Trophoblast cell (in vitro differentiated cells and primary cell): ENCODE data around the gene PFKL.

Experiments used
- DNase-seq, 2 donors: peaks; one replicate each; pipeline ENCODE4 v3.0.0-alpha.2; 2016
- H2AFZ ChIP-seq: 2 replicates; pipeline ENCODE4 v1.6.1; 2013; ENCODE audit warnings: low read length, moderate library complexity, mild to moderate bottlenecking; ENCODE audit not compliant: insufficient read depth, poor library complexity
- H2AK5ac ChIP-seq: 2 replicates; pipeline ENCODE4 v1.6.1; 2013; ENCODE audit warnings: mild to moderate bottlenecking, low read length
- H2BK120ac ChIP-seq: 2 replicates; pipeline ENCODE4 v1.6.1; 2013; ENCODE audit warnings: low read length, mild to moderate bottlenecking, moderate library complexity; ENCODE audit not compliant: insufficient read depth, poor library complexity
- H2BK12ac ChIP-seq: 2 replicates; pipeline ENCODE4 v1.6.1; 2013; ENCODE audit warnings: mild to moderate bottlenecking, low read length, moderate library complexity
- H2BK5ac ChIP-seq: 2 replicates; pipeline ENCODE4 v1.6.1; 2013; ENCODE audit warnings: low read length, low read depth, moderate library complexity, mild to moderate bottlenecking; ENCODE audit not compliant: poor library complexity
- H3K14ac ChIP-seq: 2 replicates; pipeline ENCODE4 v1.6.1; 2013; ENCODE audit warnings: mild to moderate bottlenecking, low read length
- H3K18ac ChIP-seq: 2 replicates; pipeline ENCODE4 v1.6.1; 2013; ENCODE audit warnings: mild to moderate bottlenecking, low read length
- H3K23ac ChIP-seq: 2 replicates; pipeline ENCODE4 v1.6.1; 2013; ENCODE audit warnings: low read length
- H3K27ac ChIP-seq: 2 replicates; pipeline ENCODE4 v1.5.1; 2013; ENCODE audit warnings: low read depth, mild to moderate bottlenecking, inconsistent platforms, low read length, moderate library complexity
- H3K27me3 ChIP-seq: 2 replicates; pipeline ENCODE4 v1.6.1; 2013; ENCODE audit warnings: inconsistent platforms, mild to moderate bottlenecking, low read length, moderate library complexity; ENCODE audit not compliant: insufficient read depth
- H3K36me3 ChIP-seq, 2 experiments: 1 replicate in 1 of 2; 2 replicates in 1 of 2; pipeline ENCODE4 v1.6.1; 2013; ENCODE audit warnings: low read length in 2 of 2, mild to moderate bottlenecking in 2 of 2, moderate library complexity in 1 of 2; ENCODE audit not compliant: insufficient read depth in 2 of 2, control insufficient read depth in 1 of 2
- H3K4ac ChIP-seq: 2 replicates; pipeline ENCODE4 v1.6.1; 2013; ENCODE audit warnings: low read depth, mild to moderate bottlenecking, low read length, moderate library complexity
- H3K4me1 ChIP-seq, 2 experiments: 1 replicate in 1 of 2; 2 replicates in 1 of 2; pipeline ENCODE4 v1.6.1; 2013; ENCODE audit warnings: low read length in 2 of 2, mild to moderate bottlenecking in 2 of 2, moderate library complexity in 1 of 2; ENCODE audit not compliant: insufficient read depth in 2 of 2, control insufficient read depth in 1 of 2
- H3K4me2 ChIP-seq: 2 replicates; pipeline ENCODE4 v1.6.1; 2013; ENCODE audit warnings: inconsistent platforms, mild to moderate bottlenecking, low read length, moderate library complexity
- H3K4me3 ChIP-seq: 2 replicates; pipeline ENCODE4 v1.5.1; 2013; ENCODE audit warnings: mild to moderate bottlenecking, low read depth, low read length, inconsistent platforms
- H3K79me1 ChIP-seq: one replicate; pipeline ENCODE4 v1.6.1; 2013; ENCODE audit warnings: low read length
- H3K79me2 ChIP-seq: 2 replicates; pipeline ENCODE4 v1.6.1; 2013; ENCODE audit warnings: low read length, mild to moderate bottlenecking; ENCODE audit not compliant: control insufficient read depth, insufficient read depth, poor library complexity
- H3K9ac ChIP-seq: 2 replicates; pipeline ENCODE4 v1.6.1; 2013; ENCODE audit warnings: mild to moderate bottlenecking, low read length
- H3K9me3 ChIP-seq: 2 replicates; pipeline ENCODE4 v1.6.1; 2013; ENCODE audit warnings: low read depth, mild to moderate bottlenecking, control low read depth, inconsistent platforms, low read length; ENCODE audit not compliant: insufficient read depth
- H4K12ac ChIP-seq: 2 replicates; pipeline ENCODE4 v1.6.1; 2013; ENCODE audit warnings: low read depth, mild to moderate bottlenecking, low read length, moderate library complexity
- H4K8ac ChIP-seq: 2 replicates; pipeline ENCODE4 v1.6.1; 2013; ENCODE audit warnings: low read depth, mild to moderate bottlenecking, low read length, moderate library complexity
- H4K91ac ChIP-seq: one replicate; pipeline ENCODE4 v1.6.1; 2013; ENCODE audit warnings: low read depth, mild to moderate bottlenecking, low read length, moderate library complexity
- WGBS: extraction: QIAGEN DNeasy Blood & Tissue Kit; methylation state at CpG from one replicate; pipeline ENCODE4 v1.1.7; 2013; ENCODE audit warnings: missing lambda C conversion rate; ENCODE audit not compliant: insufficient read length, insufficient coverage; ENCODE audit errors: extremely low coverage; 5-methylcytosine and 5-hydroxymethylcytosine counted together

Gene PFKL

DNA sequence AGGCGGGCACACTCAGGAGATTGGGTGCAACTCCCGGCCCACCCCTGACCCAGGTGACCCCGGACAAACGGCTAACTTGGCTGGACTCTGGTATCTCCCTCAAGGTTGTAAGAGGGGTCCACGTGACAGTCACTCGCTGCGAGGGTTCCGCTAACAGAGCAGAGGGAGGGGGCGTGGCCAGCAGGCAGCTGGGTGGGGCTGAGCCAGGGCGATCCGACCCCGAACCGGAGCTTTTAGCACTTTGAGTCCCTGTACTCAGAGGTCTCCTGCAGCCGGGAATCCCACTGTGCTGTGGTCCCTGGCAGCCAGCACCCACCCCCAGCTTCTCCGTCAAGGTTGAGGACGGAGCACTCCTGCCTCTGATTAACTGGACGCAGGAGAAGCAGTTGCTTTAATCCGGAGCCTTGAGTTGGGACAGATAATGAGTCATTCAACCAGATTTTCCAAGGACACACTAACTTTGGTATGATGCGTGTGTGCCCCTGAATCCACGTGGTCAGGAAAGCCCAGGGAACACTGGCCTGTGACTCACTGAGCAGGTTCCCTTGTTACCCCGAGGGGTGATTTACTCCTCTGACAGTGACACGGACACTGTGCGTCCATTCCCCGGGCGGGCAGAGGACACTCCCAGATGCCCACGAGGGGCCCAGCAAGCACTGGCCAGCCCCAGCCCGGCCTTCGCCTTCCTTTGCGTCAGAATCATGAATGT, 70.3 kb downstream of the PFKL start:
- H3K36me3 ChIP-seq = no peaks in the 10 kb centered on the region
- H4K8ac ChIP-seq = no peak overlapping the region
- H3K4me2 ChIP-seq = no peak overlapping the region
- peaks cover 4% of the 10 kb centered on the region for H3K27me3 ChIP-seq
- no peak overlapping the region for H2BK5ac ChIP-seq
- no CpG with 5 or more reads among the region's 29 CpGs for WGBS
- peaks cover 10% of the 10 kb centered on the region for H3K9me3 ChIP-seq
- H4K12ac ChIP-seq = no peak overlapping the region
- H3K23ac ChIP-seq = no peak overlapping the region
- H3K79me2 ChIP-seq = no peaks in the 10 kb centered on the region
- H3K4me3 ChIP-seq = no peak overlapping the region
- H2AK5ac ChIP-seq = no peak overlapping the region
- H3K27ac ChIP-seq = no peak overlapping the region
- no peak overlapping the region for H3K9ac ChIP-seq
- DNase-seq = peak; percentile 11 to 25
- no peak overlapping the region for H3K14ac ChIP-seq
- H3K79me1 ChIP-seq = no peaks in the 10 kb centered on the region
- H3K18ac ChIP-seq = no peak overlapping the region
- no peak overlapping the region for H4K91ac ChIP-seq
- no peak overlapping the region for H2BK12ac ChIP-seq
- no peak overlapping the region for H3K4ac ChIP-seq
- no peak overlapping the region for H2BK120ac ChIP-seq
- peaks cover 0 to 3% of the 10 kb centered on the region in 2 experiments for H3K4me1 ChIP-seq
- no peak overlapping the region for H2AFZ ChIP-seq

DNA sequence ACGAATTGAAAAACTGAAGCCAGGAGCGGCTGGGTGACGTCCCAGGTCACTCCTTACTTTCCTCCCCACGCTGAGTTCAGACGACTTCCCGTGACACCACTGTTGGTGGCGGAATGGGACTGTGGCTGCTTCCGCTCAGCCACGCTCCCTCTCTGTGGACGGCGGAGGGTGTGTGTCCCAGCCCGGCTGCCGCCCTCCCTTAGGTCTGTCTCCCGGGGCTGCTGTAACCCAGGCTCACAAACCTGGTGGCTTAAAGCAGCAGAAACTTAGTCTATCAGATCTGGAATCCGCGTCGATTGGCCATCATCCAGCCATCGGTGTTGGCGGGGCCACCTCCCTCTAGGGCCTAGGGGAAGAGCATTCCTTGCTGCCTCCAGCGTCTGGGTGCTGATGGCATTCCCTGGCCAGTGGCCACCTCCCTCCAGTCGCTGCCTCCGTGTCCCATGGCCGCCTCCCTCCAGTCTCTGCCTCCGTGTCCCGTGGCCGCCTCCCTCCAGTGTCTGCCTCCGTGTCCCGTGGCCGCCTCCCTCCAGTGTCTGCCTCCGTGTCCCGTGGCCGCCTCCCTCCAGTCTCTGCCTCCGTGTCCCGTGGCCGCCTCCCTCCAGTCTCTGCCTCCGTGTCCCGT, 71.0 kb downstream of the PFKL start:
- Histone ChIP-seq H3K79me1 (no peaks in the 10 kb centered on the region), H3K4me1 (peaks cover 0 to 3% of the 10 kb centered on the region in 2 experiments), H2BK5ac (no peak overlapping the region), H3K27me3 (peaks cover 4% of the 10 kb centered on the region), H2AK5ac (no peak overlapping the region), H2BK120ac (no peak overlapping the region), H3K79me2 (no peaks in the 10 kb centered on the region), H3K23ac (no peak overlapping the region), H3K14ac (no peak overlapping the region), H3K9ac (no peak overlapping the region), H4K8ac (no peak overlapping the region), H3K4me2 (no peak overlapping the region), H3K27ac (no peak overlapping the region), H3K18ac (no peak overlapping the region), H3K9me3 (peaks cover 17% of the 10 kb centered on the region), H4K91ac (no peak overlapping the region), H2BK12ac (no peak overlapping the region), H2AFZ (no peak overlapping the region), H3K4ac (no peak overlapping the region), H3K36me3 (no peaks in the 10 kb centered on the region), H4K12ac (no peak overlapping the region), H3K4me3 (no peak overlapping the region)
- no peak for DNase-seq
- no CpG with 5 or more reads among the region's 37 CpGs for WGBS

DNA sequence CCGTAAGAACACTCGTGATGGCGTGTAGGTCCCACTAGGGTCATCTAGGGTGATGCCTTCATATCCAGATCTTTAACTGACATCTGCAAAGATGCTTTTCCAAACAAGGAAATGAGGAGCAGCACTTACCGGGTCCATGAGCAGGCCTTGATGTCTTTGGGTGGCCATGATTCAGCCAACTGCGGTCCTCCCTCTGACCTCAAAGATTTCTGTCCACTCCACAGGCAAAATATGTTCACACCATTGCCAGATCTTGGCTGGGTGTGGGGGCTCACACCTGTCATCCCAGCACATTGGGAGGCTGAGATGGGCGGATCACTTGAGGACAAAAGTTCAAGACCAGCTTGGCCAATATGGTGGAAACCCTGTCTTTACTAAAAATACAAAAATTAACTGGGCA, 71.7 kb downstream of the PFKL start:
- H4K8ac ChIP-seq = no peak overlapping the region
- no peak overlapping the region for H3K18ac ChIP-seq
- H3K79me1 ChIP-seq = no peaks in the 10 kb centered on the region
- H2BK5ac ChIP-seq = no peak overlapping the region
- H4K91ac ChIP-seq = no peak overlapping the region
- DNase-seq = no peak
- no peak overlapping the region for H3K23ac ChIP-seq
- no peak overlapping the region for H2AK5ac ChIP-seq
- no peak overlapping the region for H3K4ac ChIP-seq
- H3K4me2 ChIP-seq = no peak overlapping the region
- H2AFZ ChIP-seq = no peak overlapping the region
- H3K4me3 ChIP-seq = no peak overlapping the region
- no peaks in the 10 kb centered on the region for H3K79me2 ChIP-seq
- H3K27me3 ChIP-seq = peaks cover 4% of the 10 kb centered on the region
- H4K12ac ChIP-seq = no peak overlapping the region
- no peak overlapping the region for H3K14ac ChIP-seq
- peaks cover 0 to 3% of the 10 kb centered on the region in 2 experiments for H3K4me1 ChIP-seq
- H2BK120ac ChIP-seq = no peak overlapping the region
- H3K9me3 ChIP-seq = peaks cover 18% of the 10 kb centered on the region
- H2BK12ac ChIP-seq = no peak overlapping the region
- no peak overlapping the region for H3K27ac ChIP-seq
- no peak overlapping the region for H3K9ac ChIP-seq
- no peaks in the 10 kb centered on the region for H3K36me3 ChIP-seq
- WGBS = no CpG with 5 or more reads among the region's 6 CpGs

DNA sequence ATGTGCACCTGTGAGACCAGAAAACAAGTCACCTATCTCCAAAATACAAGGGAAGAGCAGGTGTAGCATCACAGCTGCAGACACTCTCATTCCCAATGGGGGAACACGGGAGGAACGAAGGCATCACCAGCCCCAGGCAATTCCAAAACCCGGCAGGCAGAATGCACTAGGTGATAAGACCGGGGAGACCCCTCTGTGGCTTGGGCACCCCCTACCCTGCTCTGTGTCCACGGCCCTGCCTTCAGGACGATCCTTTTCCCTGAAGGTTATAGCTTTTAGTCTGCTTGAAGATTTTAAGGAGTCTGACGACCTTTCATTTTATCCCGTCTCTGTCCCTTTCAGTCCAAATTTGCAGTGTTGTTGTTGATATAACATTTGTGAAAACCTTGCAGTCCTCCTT, 72.8 kb downstream of the PFKL start:
- no CpG with 5 or more reads among the region's 8 CpGs for WGBS

More for the DNA sequence above, 72.8 kb downstream of the PFKL start:
- H3K9ac ChIP-seq = no peak overlapping the region
- no peak overlapping the region for H4K91ac ChIP-seq
- H2BK120ac ChIP-seq = no peak overlapping the region
- no peak overlapping the region for H3K4me2 ChIP-seq
- H3K4ac ChIP-seq = no peak overlapping the region
- DNase-seq = no peak
- H3K4me1 ChIP-seq = peaks cover 0 to 3% of the 10 kb centered on the region in 2 experiments
- H3K18ac ChIP-seq = no peak overlapping the region
- no peaks in the 10 kb centered on the region for H3K79me2 ChIP-seq
- H3K79me1 ChIP-seq = no peaks in the 10 kb centered on the region
- no peak overlapping the region for H2BK5ac ChIP-seq
- H3K23ac ChIP-seq = no peak overlapping the region
- no peaks in the 10 kb centered on the region for H3K36me3 ChIP-seq
- no peak overlapping the region for H3K14ac ChIP-seq
- no peak overlapping the region for H3K27ac ChIP-seq
- no peak overlapping the region for H4K8ac ChIP-seq
- peaks cover 18% of the 10 kb centered on the region for H3K9me3 ChIP-seq
- H3K4me3 ChIP-seq = no peak overlapping the region
- H2BK12ac ChIP-seq = no peak overlapping the region
- H4K12ac ChIP-seq = no peak overlapping the region
- H3K27me3 ChIP-seq = peaks cover 4% of the 10 kb centered on the region
- no peak overlapping the region for H2AK5ac ChIP-seq
- no peak overlapping the region for H2AFZ ChIP-seq
